ENCODE measurements around the gene ARHGAP27. TPM values are rescaled to one million over a fixed set of nuclear protein-coding genes. Genes with fewer than 3 reads are reported as not detected.

The ARHGAP27 gene
- total and polyA plus RNA-seq, 9 of the 15 experiments (the other 6 are each of a cell fraction or from before 2014, with no cell fraction given), result 0.04 to 4.6 (median 2.1) TPM

DNA sequence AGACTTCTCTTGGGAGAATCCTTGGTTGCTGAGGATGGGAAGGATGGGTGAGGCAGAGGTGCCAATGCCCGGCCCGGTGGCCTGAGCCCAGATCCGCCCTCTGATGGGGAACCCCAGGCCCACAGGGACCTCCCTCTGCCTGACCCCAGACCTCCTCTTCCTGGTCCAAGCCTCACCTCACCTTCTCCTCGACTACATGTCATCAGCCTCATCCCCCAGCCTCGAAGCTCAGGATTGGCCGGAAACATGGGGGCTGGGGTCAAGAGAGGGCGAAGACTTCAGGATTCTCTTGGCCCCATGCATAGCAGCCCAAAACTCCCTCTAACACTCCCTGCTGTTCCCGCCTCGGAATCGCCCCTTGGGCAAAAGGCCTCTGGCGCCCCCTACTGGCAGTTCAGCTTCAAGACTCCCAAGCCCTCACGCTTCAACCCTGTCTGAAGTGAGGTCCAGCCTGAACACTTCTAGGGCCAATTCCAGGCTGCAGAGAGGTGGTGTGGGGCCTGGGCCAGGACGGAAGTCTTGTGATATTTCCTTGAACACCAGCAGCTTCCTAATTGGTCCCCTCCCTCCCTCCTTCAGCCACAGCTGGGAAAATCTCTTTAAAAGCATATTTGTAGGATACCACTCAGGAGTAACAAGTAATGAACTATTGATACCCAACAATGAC lies 47.2 kb downstream of the ARHGAP27 start (continued):
- no peak for TF ChIP-seq TFE3 (CRISPR knock-in tag; IDR thresholded peaks at IDR 0.05)
- TF ChIP-seq FOXA3 (CRISPR knock-in tag; conservative IDR thresholded peaks at IDR 0.05 in 1 of 2, IDR thresholded peaks at IDR 0.05 in 1 of 2), result no peak
- 0 out of 4 replicates have a peak, but pooled peaks of 1 of the 2 experiments have one; percentile 41 for TF ChIP-seq TEAD1 (CRISPR knock-in tag; IDR thresholded peaks at IDR 0.05)
- peak; percentile 60 for TF ChIP-seq BHLHE40 (IDR thresholded peaks at IDR 0.05; ENCODE audit: low read length)
- TF ChIP-seq LCOR (CRISPR knock-in tag; IDR thresholded peaks at IDR 0.05), result peak; percentile 83; the same call in 1 of the 2 replicates
- no peak for TF ChIP-seq RBM39 (optimal IDR thresholded peaks at IDR 0.05; ENCODE audit: low read depth, low read length)
- peak; percentile 83 for TF ChIP-seq L3MBTL2 (IDR thresholded peaks at IDR 0.05)
- peak; percentile 43; the same call in 1 of the 2 replicates for TF ChIP-seq MGA (IDR thresholded peaks at IDR 0.05)
- 0 out of 2 replicates have a peak, but pooled peaks have one; percentile 8 for TF ChIP-seq EP300 (IDR thresholded peaks at IDR 0.05; ENCODE audit: low read length)
- no peak for TF ChIP-seq SPI1 (IDR thresholded peaks at IDR 0.05; ENCODE audit: borderline replicate concordance, low read depth, low read length)
- 0 out of 2 replicates have a peak, but pooled peaks have one; percentile 24 for TF ChIP-seq HCFC1 (IDR thresholded peaks at IDR 0.05; ENCODE audit: low read depth, low read length)
- 0 out of 2 replicates have a peak, but pooled peaks have one; percentile 56 for TF ChIP-seq OTX1 (CRISPR knock-in tag; IDR thresholded peaks at IDR 0.05)
